IPS-NIHi7 (cell line): ENCODE results near the gene PPIE.

ENCODE experiments used
- DNase-seq: peaks from one replicate; pipeline ENCODE4 v3.0.0; 2012; ENCODE audit warnings: mixed read lengths; ENCODE audit errors: extremely low spot score

PPIE gene

GRCh38 chr1:39738622-39739366, at the start of gene PPIE:
PPIE (plus strand) TSS chr1:39738882; CDS start chr1:39738901, 19 bp downstream.
- peak; percentile 95 for DNase-seq

GRCh38 chr1:39689214-39689613, 49.5 kb upstream of the PPIE start:
- no peak for DNase-seq

GRCh38 chr1:39689635-39690034, 49.0 kb upstream of the PPIE start:
- DNase-seq, result no peak

GRCh38 chr1:39690225-39690624, 48.5 kb upstream of the PPIE start:
- DNase-seq, result no peak

GRCh38 chr1:39690794-39691382, 47.8 kb upstream of the PPIE start:
- DNase-seq, result no peak

GRCh38 chr1:39691383-39692151, 47.1 kb upstream of the PPIE start, which contains the start of gene HPCAL4:
HPCAL4 (minus strand) TSS chr1:39691433; CDS start chr1:39684603, 6,830 bp downstream.
- DNase-seq, result peak; percentile 92

- DNase-seq, result peak; percentile 28
Observed at GRCh38 chr1:39692152-39693074, 46.3 kb upstream of the PPIE start.

- DNase-seq, result no peak
Observed at GRCh38 chr1:39694026-39694425, 44.7 kb upstream of the PPIE start.

GRCh38 chr1:39695016-39695415, 43.7 kb upstream of the PPIE start:
- no peak for DNase-seq

GRCh38 chr1:39696448-39696847, 42.2 kb upstream of the PPIE start:
- DNase-seq, result no peak

GRCh38 chr1:39698568-39698967, 40.1 kb upstream of the PPIE start:
- DNase-seq, result no peak

GRCh38 chr1:39699419-39699818, 39.3 kb upstream of the PPIE start:
- DNase-seq, result no peak

GRCh38 chr1:39700348-39700747, 38.3 kb upstream of the PPIE start:
- DNase-seq, result no peak

GRCh38 chr1:39701049-39701439, 37.6 kb upstream of the PPIE start:
- DNase-seq, result no peak

- no peak for DNase-seq
Observed at GRCh38 chr1:39704757-39705156, 33.9 kb upstream of the PPIE start.

- DNase-seq, result no peak
Observed at GRCh38 chr1:39707506-39707905, 31.2 kb upstream of the PPIE start.

- no peak for DNase-seq
Observed at GRCh38 chr1:39711104-39711965, 27.3 kb upstream of the PPIE start.

GRCh38 chr1:39711966-39712340, 26.7 kb upstream of the PPIE start:
- peak; percentile 59 for DNase-seq

- DNase-seq, result no peak
Observed at GRCh38 chr1:39713557-39713956, 25.1 kb upstream of the PPIE start.

- no peak for DNase-seq
Observed at GRCh38 chr1:39717809-39718208, 20.9 kb upstream of the PPIE start.
